Kidney epithelial cell (primary cell): Measurements from ENCODE around the gene M6PR. TPM values are rescaled to one million over a fixed set of nuclear protein-coding genes. Genes with fewer than 3 reads are reported as not detected.
"Not testable (repeated sequence)": the region's sequence is repeated elsewhere in the genome, so short reads cannot be mapped to it uniquely, and the experiment has no call there.

Experiments
- DNase-seq: peaks from one replicate; pipeline ENCODE4 v3.0.0-alpha.2; 2010; ENCODE audit warnings: low read depth
- H3K27me3 ChIP-seq: 2 replicates; pipeline ENCODE4 v1.6.0; 2011; ENCODE audit warnings: low read length; ENCODE audit not compliant: control insufficient read depth, insufficient read depth
- H3K36me3 ChIP-seq: 2 replicates; pipeline ENCODE4 v1.5.1; 2011; ENCODE audit warnings: low read length; ENCODE audit not compliant: control insufficient read depth, insufficient read depth
- H3K4me3 ChIP-seq: 2 replicates; pipeline ENCODE4 v1.5.1; 2011; ENCODE audit warnings: low read depth, mild to moderate bottlenecking, control low read depth, low read length
- CTCF ChIP-seq: IDR thresholded peaks from 2 replicates; pipeline ENCODE4 v1.5.1; 2011; ENCODE audit warnings: mild to moderate bottlenecking, moderate library complexity, low read length, control low read depth, inconsistent platforms; ENCODE audit not compliant: insufficient read depth, poor library complexity, severe bottlenecking
- total RNA-seq: library from RNA; depleted of rRNA; stranded (reverse); fragments of >200 nt; gene quantifications from 2 replicates; pipeline ENCODE4 v1.2.3, GENCODE V29; 2015

The M6PR gene
- total RNA-seq, 1 donor from 2014 or later, result 256 TPM

- Histone ChIP-seq H3K4me3 (no peak overlapping the region), H3K36me3 (no peaks in the 10 kb centered on the region), H3K27me3 (no peaks in the 10 kb centered on the region)
- DNase-seq, result no peak
- no peak for TF ChIP-seq CTCF
Measured at GRCh38 chr12:8903646-8904045, 45.8 kb downstream of the M6PR start.

GRCh38 chr12:8902703-8903102 lies 46.7 kb downstream of the M6PR start:
- not testable (repeated sequence) for DNase-seq, H3K4me3 ChIP-seq, H3K36me3 ChIP-seq, H3K27me3 ChIP-seq

- no peak for TF ChIP-seq CTCF
- Histone ChIP-seq H3K36me3 (no peaks in the 10 kb centered on the region), H3K4me3 (no peak overlapping the region), H3K27me3 (no peaks in the 10 kb centered on the region)
- no peak for DNase-seq
Measured at GRCh38 chr12:8899830-8900229, 49.6 kb downstream of the M6PR start.

GRCh38 chr12:8897081-8897480 lies 52.4 kb downstream of the M6PR start:
- Histone ChIP-seq H3K36me3 (no peaks in the 10 kb centered on the region), H3K27me3 (no peaks in the 10 kb centered on the region), H3K4me3 (no peak overlapping the region)
- no peak for TF ChIP-seq CTCF
- DNase-seq, result no peak

GRCh38 chr12:8894986-8895385 lies 54.5 kb downstream of the M6PR start:
- H3K27me3 ChIP-seq, result no peaks in the 10 kb centered on the region
- H3K4me3 ChIP-seq, result no peak overlapping the region
- no peak for TF ChIP-seq CTCF
- no peaks in the 10 kb centered on the region for H3K36me3 ChIP-seq
- DNase-seq, result no peak

GRCh38 chr12:8894378-8894777 lies 55.1 kb downstream of the M6PR start:
- TF ChIP-seq CTCF, result no peak
- no peak overlapping the region for H3K4me3 ChIP-seq

GRCh38 chr12:8891976-8892375 lies 57.5 kb downstream of the M6PR start:
- H3K4me3 ChIP-seq, result no peak overlapping the region
- no peaks in the 10 kb centered on the region for H3K36me3 ChIP-seq
- H3K27me3 ChIP-seq, result no peaks in the 10 kb centered on the region
- DNase-seq, result no peak
- no peak for TF ChIP-seq CTCF

More at GRCh38 chr12:8894378-8894777, 55.1 kb downstream of the M6PR start:
- no peaks in the 10 kb centered on the region for H3K27me3 ChIP-seq
- H3K36me3 ChIP-seq, result no peaks in the 10 kb centered on the region
- no peak for DNase-seq
